ENCODE results near the gene PKP2. TPM values are rescaled to one million over a fixed set of nuclear protein-coding genes. Genes with fewer than 3 reads are reported as not detected.

Gene PKP2
- total RNA-seq, 1 experiment from 2014 or later, result 18.4 TPM

DNA sequence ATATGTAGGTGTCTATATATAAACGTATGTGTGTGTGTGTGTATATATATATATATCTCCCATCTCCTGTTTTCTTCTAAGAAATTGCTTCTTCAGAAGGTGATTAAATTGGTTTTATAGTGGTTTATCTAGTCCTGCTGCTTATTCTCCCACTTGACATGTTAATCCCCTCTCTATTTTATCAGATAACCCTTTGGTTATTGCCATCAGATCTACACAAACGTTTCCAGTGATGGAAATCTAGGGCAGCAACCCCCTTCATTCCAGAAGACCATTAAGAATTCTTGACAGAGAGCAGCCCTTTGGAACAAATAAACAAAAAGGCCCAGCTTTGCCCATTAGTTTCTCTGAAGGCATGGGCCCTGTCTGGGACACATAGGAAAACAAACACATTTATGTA, 106.7 kb downstream of the PKP2 start:
- no peak overlapping the region for H3K14ac ChIP-seq (ENCODE audit: insufficient read depth, low read length)
- no peak overlapping the region for H3T11ph ChIP-seq (ENCODE audit: low read length)
- H3K56ac ChIP-seq (ENCODE audit: insufficient read length, low read depth, low read length), result no peak overlapping the region
- H2BK5ac ChIP-seq (ENCODE audit: insufficient read length, low read length), result no peak overlapping the region
- no peaks in the 10 kb centered on the region; the same call in 1 of the 2 replicates for H3K27me3 ChIP-seq (ENCODE audit: insufficient read depth, low read length)
- H3K27ac ChIP-seq (ENCODE audit: insufficient read length, low read depth, low read length), result no peak overlapping the region
- H2BK15ac ChIP-seq (ENCODE audit: low read depth, low read length), result no peak overlapping the region
- H3K79me2 ChIP-seq (ENCODE audit: insufficient read depth, low read length), result no peaks in the 10 kb centered on the region
- no peak overlapping the region for H3K27ac Mint-ChIP-seq
- no peak overlapping the region for H2AK5ac ChIP-seq (ENCODE audit: insufficient read length, low read length)
- H4K20me1 ChIP-seq (ENCODE audit: control insufficient read depth, insufficient read depth, insufficient read length), result no peaks in the 10 kb centered on the region
- H3K9me3 ChIP-seq (ENCODE audit: control insufficient read depth, low read depth, low read length), result no peaks in the 10 kb centered on the region
- no peaks in the 10 kb centered on the region for H3K27me3 Mint-ChIP-seq (ENCODE audit: low read depth)
- H4K5ac ChIP-seq (ENCODE audit: insufficient read length, low read depth, low read length), result no peak overlapping the region
- H3K23ac ChIP-seq (ENCODE audit: insufficient read length, low read depth, low read length), result no peak overlapping the region
- no peak overlapping the region for H3K9ac ChIP-seq (ENCODE audit: extremely low read depth, insufficient read length, low read length)
- no peaks in the 10 kb centered on the region for H3K23me2 ChIP-seq (ENCODE audit: insufficient read length, low read depth, low read length, poor library complexity, severe bottlenecking)
- no peak overlapping the region for H3K4ac ChIP-seq (ENCODE audit: low read depth, low read length)
- H3K4me2 ChIP-seq (ENCODE audit: insufficient read depth, insufficient read length, low read length), result no peak overlapping the region
- H3K79me1 ChIP-seq (ENCODE audit: insufficient read depth, low read depth, low read length, poor library complexity, severe bottlenecking), result no peaks in the 10 kb centered on the region
- no peak overlapping the region for H2AFZ ChIP-seq (ENCODE audit: low read length)
- H4K8ac ChIP-seq (replicated peaks; ENCODE audit: insufficient read length, low read depth, low read length), result no peak overlapping the region
- no peak overlapping the region for H2BK120ac ChIP-seq (ENCODE audit: low read depth, low read length, poor library complexity, severe bottlenecking)
- H3K4me1 ChIP-seq (ENCODE audit: insufficient read depth, low read length), result no peaks in the 10 kb centered on the region
- no peak overlapping the region for H3K18ac ChIP-seq (ENCODE audit: insufficient read length, low read depth, low read length)
- no peak overlapping the region for H3K4me3 Mint-ChIP-seq
- no peak overlapping the region for H4K91ac ChIP-seq (ENCODE audit: insufficient read length, low read depth, low read length)
- no peak overlapping the region for H2BK12ac ChIP-seq (ENCODE audit: insufficient read length, low read depth, low read length)
- H3K4me1 Mint-ChIP-seq, result peaks cover 0 to 2% of the 10 kb centered on the region in 2 experiments; a peak in 1 of 4 replicates
- no CpG with 5 or more reads among the region's 2 CpGs for WGBS (ENCODE audit: extremely low coverage, insufficient read length, low lambda C conversion rate)
- no peak overlapping the region for H2BK20ac ChIP-seq (ENCODE audit: low read depth, low read length, poor library complexity, severe bottlenecking)
- TF ChIP-seq, protein P1, sequence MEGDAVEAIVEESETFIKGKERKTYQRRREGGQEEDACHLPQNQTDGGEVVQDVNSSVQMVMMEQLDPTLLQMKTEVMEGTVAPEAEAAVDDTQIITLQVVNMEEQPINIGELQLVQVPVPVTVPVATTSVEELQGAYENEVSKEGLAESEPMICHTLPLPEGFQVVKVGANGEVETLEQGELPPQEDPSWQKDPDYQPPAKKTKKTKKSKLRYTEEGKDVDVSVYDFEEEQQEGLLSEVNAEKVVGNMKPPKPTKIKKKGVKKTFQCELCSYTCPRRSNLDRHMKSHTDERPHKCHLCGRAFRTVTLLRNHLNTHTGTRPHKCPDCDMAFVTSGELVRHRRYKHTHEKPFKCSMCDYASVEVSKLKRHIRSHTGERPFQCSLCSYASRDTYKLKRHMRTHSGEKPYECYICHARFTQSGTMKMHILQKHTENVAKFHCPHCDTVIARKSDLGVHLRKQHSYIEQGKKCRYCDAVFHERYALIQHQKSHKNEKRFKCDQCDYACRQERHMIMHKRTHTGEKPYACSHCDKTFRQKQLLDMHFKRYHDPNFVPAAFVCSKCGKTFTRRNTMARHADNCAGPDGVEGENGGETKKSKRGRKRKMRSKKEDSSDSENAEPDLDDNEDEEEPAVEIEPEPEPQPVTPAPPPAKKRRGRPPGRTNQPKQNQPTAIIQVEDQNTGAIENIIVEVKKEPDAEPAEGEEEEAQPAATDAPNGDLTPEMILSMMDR (conservative IDR thresholded peaks at IDR 0.05), result no peak
- peaks cover 3 to 4% of the 10 kb centered on the region in 2 experiments; a peak in 3 of 5 replicates for H3K9me3 Mint-ChIP-seq
- no peak for DNase-seq
- peaks cover 0 to 17% (median 4%) of the 10 kb centered on the region in 3 experiments; a peak in 3 of 7 replicates for H3K36me3 Mint-ChIP-seq (ENCODE audit: insufficient read depth in 1 of 3, low read depth in 3 of 3)
